GM23338 (cell line): ENCODE measurements around the gene NDOR1. TPM values are rescaled to one million over a fixed set of nuclear protein-coding genes. Genes with fewer than 3 reads are reported as not detected.

Source experiments
- ATAC-seq: fragments of 200-7000 bp; cut with Tn5 transposase; 3 replicates; pipeline ENCODE4 v1.9.1; 2020
- DNase-seq: peaks from one replicate; pipeline ENCODE4 v3.0.0-alpha.2; 2015; ENCODE audit warnings: low spot score
- H2AFZ ChIP-seq: fragments of 200-600 bp; sonication (generic); 2 replicates; pipeline ENCODE4 v1.8.0; 2016; ENCODE audit warnings: antibody characterized with exemption, mild to moderate bottlenecking, moderate library complexity
- H3F3A ChIP-seq: fragments of 200-600 bp; sonication (generic); replicated peaks from 2 replicates; pipeline ENCODE4 v1.8.0; 2017; ENCODE audit warnings: antibody characterized with exemption, mixed run types, low read depth
- H3K27ac ChIP-seq: fragments of 200-600 bp; sonication (generic); 2 replicates; pipeline ENCODE4 v1.6.1; 2016; ENCODE audit warnings: low read depth
- H3K27me3 ChIP-seq: fragments of 200-600 bp; sonication (generic); 2 replicates; pipeline ENCODE4 v1.8.0; 2016; ENCODE audit warnings: mild to moderate bottlenecking, mixed run types, moderate library complexity; ENCODE audit not compliant: insufficient read depth
- H3K36me3 ChIP-seq: fragments of 200-600 bp; sonication (generic); 2 replicates; pipeline ENCODE4 v1.8.0; 2016; ENCODE audit warnings: mild to moderate bottlenecking; ENCODE audit not compliant: insufficient read depth
- H3K4me1 ChIP-seq: fragments of 200-600 bp; sonication (generic); 2 replicates; pipeline ENCODE4 v1.8.0; 2016; ENCODE audit warnings: mild to moderate bottlenecking, moderate library complexity; ENCODE audit not compliant: insufficient read depth
- H3K4me2 ChIP-seq: fragments of 200-600 bp; sonication (generic); 2 replicates; pipeline ENCODE4 v1.7.1; 2017; ENCODE audit warnings: mixed run types
- H3K4me3 ChIP-seq: fragments of 200-600 bp; sonication (generic); 2 replicates; pipeline ENCODE4 v1.6.1; 2016; ENCODE audit warnings: mixed run types
- H3K79me2 ChIP-seq: fragments of 200-600 bp; sonication (generic); replicated peaks from 2 replicates; pipeline ENCODE4 v1.8.0; 2017; ENCODE audit warnings: mild to moderate bottlenecking; ENCODE audit not compliant: insufficient read depth
- H3K9me2 ChIP-seq: fragments of 200-600 bp; sonication (generic); 2 replicates; pipeline ENCODE4 v1.8.0; 2017; ENCODE audit not compliant: insufficient read depth
- H4K20me1 ChIP-seq: fragments of 200-600 bp; sonication (generic); replicated peaks from 2 replicates; pipeline ENCODE4 v1.8.0; 2017; ENCODE audit warnings: mild to moderate bottlenecking; ENCODE audit not compliant: insufficient read depth
- H3K27ac Mint-ChIP-seq: 2 replicates; pipeline ENCODE4 v1.8.0; 2020; ENCODE audit warnings: inconsistent platforms, mild to moderate bottlenecking, moderate library complexity, mixed read lengths
- H3K27me3 Mint-ChIP-seq: 3 replicates; pipeline ENCODE4 v1.8.0; 2022; ENCODE audit warnings: low read depth, mild to moderate bottlenecking, moderate library complexity, mixed read lengths, inconsistent platforms; ENCODE audit not compliant: insufficient read depth, poor library complexity
- H3K36me3 Mint-ChIP-seq: 3 replicates; pipeline ENCODE4 v1.8.0; 2021; ENCODE audit warnings: low read depth, mild to moderate bottlenecking, inconsistent platforms, moderate library complexity, mixed read lengths
- H3K4me1 Mint-ChIP-seq: 3 replicates; pipeline ENCODE4 v1.8.0; 2020; ENCODE audit warnings: mild to moderate bottlenecking, inconsistent platforms, mixed read lengths
- H3K4me3 Mint-ChIP-seq: 3 replicates; pipeline ENCODE4 v1.8.0; 2021; ENCODE audit warnings: moderate library complexity, mild to moderate bottlenecking, inconsistent platforms, mixed read lengths
- H3K9me3 Mint-ChIP-seq: 3 replicates; pipeline ENCODE4 v1.8.0; 2020; ENCODE audit warnings: moderate library complexity, mild to moderate bottlenecking, inconsistent platforms, mixed read lengths
- CTCF ChIP-seq, 2 experiments: fragments of 200-600 bp in 1 of 2; sonication (generic) in 1 of 2; conservative IDR thresholded peaks; 2 replicates each; pipeline versions ENCODE4 v1.5.1 to v1.6.1; 2016 to 2017; ENCODE audit warnings: antibody characterized with exemption in 2 of 2, low read depth in 2 of 2, mild to moderate bottlenecking in 2 of 2, moderate library complexity in 1 of 2
- ETS1 ChIP-seq: IDR thresholded peaks from 2 replicates; pipeline ENCODE4 v1.6.1; 2016; ENCODE audit warnings: antibody characterized with exemption
- NANOG ChIP-seq: IDR thresholded peaks from 2 replicates; pipeline ENCODE4 v1.6.1; 2016; ENCODE audit warnings: antibody characterized with exemption, borderline replicate concordance
- STAT1 ChIP-seq: IDR thresholded peaks from one replicate; pipeline ENCODE4 v1.6.1; 2016; ENCODE audit warnings: antibody characterized with exemption; ENCODE audit not compliant: unreplicated experiment
- ZNF114 ChIP-seq: fragments of 250-450 bp; sonication (Bioruptor Pico); IDR thresholded peaks from 2 replicates; pipeline ENCODE4 v1.5.0; 2020; ENCODE audit warnings: mild to moderate bottlenecking, moderate library complexity
- ZNF331 ChIP-seq: fragments of 250-450 bp; sonication (Bioruptor Pico); IDR thresholded peaks from 2 replicates; pipeline ENCODE4 v1.5.0; 2020; ENCODE audit warnings: low read depth, mild to moderate bottlenecking, moderate library complexity
- ZNF462 ChIP-seq: fragments of 250-450 bp; sonication (Bioruptor Pico); IDR thresholded peaks from 2 replicates; pipeline ENCODE4 v1.5.0; 2020; ENCODE audit warnings: mild to moderate bottlenecking, moderate library complexity
- polyA plus RNA-seq: library from polyadenylated mRNA; unstranded; fragments of >200 nt; fragmentation: Nextera tagmentation; extraction: Ambion mirVana; gene quantifications from 2 replicates; pipeline ENCODE4 v1.2.1, GENCODE V29; 2016
- total RNA-seq: library from RNA; depleted of rRNA; stranded (reverse); fragments of >200 nt; shearing (Covaris generic); gene quantifications from 2 replicates; pipeline ENCODE4 v1.2.3, GENCODE V29; 2014
- TF ChIP-seq, protein P1 (sequence below): IDR thresholded peaks from one replicate; pipeline ENCODE4 v1.6.1; 2018; ENCODE audit warnings: antibody characterized with exemption; ENCODE audit not compliant: unreplicated experiment

The NDOR1 gene
- total and polyA plus RNA-seq, 2 experiments from 2014 or later, result 19.4 to 38.1 TPM

DNA sequence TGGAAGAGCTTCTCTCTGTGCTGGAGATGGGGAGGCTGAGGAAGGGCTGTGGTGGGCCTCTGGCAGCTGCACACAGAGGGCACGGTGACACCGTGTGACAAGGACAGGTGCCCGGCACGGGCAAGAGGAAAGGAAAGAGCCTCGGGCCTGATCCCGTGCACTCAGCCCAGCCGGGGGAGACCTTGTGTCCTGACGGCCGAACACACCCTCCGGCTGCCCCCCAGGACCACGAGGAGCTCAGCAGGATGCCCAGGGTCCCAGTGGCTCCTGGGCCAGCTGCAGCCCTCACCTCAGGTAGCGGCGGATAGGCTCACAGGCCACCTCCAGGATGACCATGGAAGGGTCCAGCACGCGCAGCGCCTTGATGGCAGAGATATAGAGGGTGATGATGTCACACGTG is 22.7 kb upstream of the NDOR1 start:
- Histone ChIP-seq H3K4me3 (no peak overlapping the region), H3K36me3 (no peaks in the 10 kb centered on the region), H3K27me3 (no peaks in the 10 kb centered on the region), H2AFZ (no peak overlapping the region), H3K4me1 (peaks cover 6% of the 10 kb centered on the region; the same call in 1 of the 2 replicates), H3F3A (0 out of 2 replicates have a peak, but pooled peaks cover 4% of the 10 kb centered on the region), H3K4me2 (no peak overlapping the region), H3K9me2 (no peaks in the 10 kb centered on the region), H3K79me2 (peaks cover 16% of the 10 kb centered on the region), H3K27ac (no peak overlapping the region), H4K20me1 (0 out of 2 replicates have a peak, but pooled peaks cover 5% of the 10 kb centered on the region)
- H3K27ac Mint-ChIP-seq, result no peak overlapping the region
- H3K9me3 Mint-ChIP-seq, result no peaks in the 10 kb centered on the region
- no peak overlapping the region for H3K4me3 Mint-ChIP-seq
- DNase-seq (no peak), ATAC-seq (no peak)
- peaks cover 3% of the 10 kb centered on the region for H3K4me1 Mint-ChIP-seq
- no peak for TF ChIP-seq ZNF462 (CRISPR knock-in tag)
- TF ChIP-seq, protein P1, sequence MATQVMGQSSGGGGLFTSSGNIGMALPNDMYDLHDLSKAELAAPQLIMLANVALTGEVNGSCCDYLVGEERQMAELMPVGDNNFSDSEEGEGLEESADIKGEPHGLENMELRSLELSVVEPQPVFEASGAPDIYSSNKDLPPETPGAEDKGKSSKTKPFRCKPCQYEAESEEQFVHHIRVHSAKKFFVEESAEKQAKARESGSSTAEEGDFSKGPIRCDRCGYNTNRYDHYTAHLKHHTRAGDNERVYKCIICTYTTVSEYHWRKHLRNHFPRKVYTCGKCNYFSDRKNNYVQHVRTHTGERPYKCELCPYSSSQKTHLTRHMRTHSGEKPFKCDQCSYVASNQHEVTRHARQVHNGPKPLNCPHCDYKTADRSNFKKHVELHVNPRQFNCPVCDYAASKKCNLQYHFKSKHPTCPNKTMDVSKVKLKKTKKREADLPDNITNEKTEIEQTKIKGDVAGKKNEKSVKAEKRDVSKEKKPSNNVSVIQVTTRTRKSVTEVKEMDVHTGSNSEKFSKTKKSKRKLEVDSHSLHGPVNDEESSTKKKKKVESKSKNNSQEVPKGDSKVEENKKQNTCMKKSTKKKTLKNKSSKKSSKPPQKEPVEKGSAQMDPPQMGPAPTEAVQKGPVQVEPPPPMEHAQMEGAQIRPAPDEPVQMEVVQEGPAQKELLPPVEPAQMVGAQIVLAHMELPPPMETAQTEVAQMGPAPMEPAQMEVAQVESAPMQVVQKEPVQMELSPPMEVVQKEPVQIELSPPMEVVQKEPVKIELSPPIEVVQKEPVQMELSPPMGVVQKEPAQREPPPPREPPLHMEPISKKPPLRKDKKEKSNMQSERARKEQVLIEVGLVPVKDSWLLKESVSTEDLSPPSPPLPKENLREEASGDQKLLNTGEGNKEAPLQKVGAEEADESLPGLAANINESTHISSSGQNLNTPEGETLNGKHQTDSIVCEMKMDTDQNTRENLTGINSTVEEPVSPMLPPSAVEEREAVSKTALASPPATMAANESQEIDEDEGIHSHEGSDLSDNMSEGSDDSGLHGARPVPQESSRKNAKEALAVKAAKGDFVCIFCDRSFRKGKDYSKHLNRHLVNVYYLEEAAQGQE, result no peak
- no peak for TF ChIP-seq STAT1
- TF ChIP-seq CTCF (conservative IDR thresholded peaks at IDR 0.05; ENCODE audit: low read depth in 2 of 2), result no peak
- TF ChIP-seq NANOG, result no peak
- no peak for TF ChIP-seq ZNF331 (CRISPR knock-in tag)
- no peak for TF ChIP-seq ZNF114 (CRISPR knock-in tag)
- no peak for TF ChIP-seq ETS1
- H3K27me3 Mint-ChIP-seq, result peaks cover 8% of the 10 kb centered on the region
- H3K36me3 Mint-ChIP-seq, result peaks cover 21% of the 10 kb centered on the region
